Stimulated activated CD4-positive, alpha-beta T cell treated with anti-CD3 and anti-CD28 coated beads, Interleukin-15, amount 100 ng/mL, for 24 hours (primary cell): Measurements from ENCODE around the gene CAND2.

Source experiments
- DNase-seq: peaks from one replicate; pipeline ENCODE4 v3.0.0-alpha.2; 2020

Gene CAND2

GRCh38 chr3:12796171-12797123 lies at the start of gene CAND2:
TSS of gene CAND2 (plus strand) at chr3:12796680. CDS start at chr3:12796721, 41 bp downstream.
- peak; percentile 60 for DNase-seq

DNA sequence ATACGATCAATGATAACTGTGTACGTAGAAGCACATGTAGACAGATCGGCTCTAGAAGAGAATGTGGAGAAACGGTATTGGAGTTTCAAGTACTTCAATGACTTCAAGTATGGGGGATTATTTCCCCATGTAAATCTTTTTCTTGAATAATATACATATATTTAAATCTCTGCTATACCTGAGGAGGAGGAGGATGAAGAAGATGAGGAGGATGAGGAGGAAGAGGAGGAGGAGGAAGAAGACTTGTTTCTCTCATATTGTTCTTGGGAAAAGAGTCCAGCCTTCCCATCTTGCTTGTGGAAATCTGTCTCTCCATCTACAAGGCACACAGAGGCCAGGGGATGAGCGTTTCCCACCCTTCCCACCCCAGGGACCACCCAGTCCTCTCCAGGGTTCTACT lies 48.0 kb upstream of the CAND2 start:
- DNase-seq = no peak

GRCh38 chr3:12750223-12750622 lies 46.3 kb upstream of the CAND2 start:
- no peak for DNase-seq

GRCh38 chr3:12750658-12751071 lies 45.8 kb upstream of the CAND2 start:
- peak; percentile 59 for DNase-seq

DNA sequence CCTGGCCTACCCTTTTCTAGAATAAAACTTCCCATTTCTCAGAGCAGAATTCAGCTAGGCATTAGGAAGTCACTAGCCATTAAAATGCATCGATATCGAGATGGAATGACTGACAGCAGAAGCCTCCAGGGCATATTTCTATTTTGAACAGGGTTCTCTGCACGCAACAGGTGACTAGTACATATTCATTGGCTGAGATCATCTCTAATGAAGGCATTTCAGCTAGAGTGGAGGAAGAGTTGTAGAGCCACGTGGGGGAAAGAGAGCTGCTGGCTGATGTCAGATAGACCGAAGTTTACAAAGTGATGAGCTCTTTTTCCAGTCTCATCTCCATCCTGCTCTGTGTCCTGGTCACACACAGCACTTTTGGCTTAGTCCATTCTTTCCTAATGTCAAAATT lies 44.9 kb upstream of the CAND2 start:
- no peak for DNase-seq

DNA sequence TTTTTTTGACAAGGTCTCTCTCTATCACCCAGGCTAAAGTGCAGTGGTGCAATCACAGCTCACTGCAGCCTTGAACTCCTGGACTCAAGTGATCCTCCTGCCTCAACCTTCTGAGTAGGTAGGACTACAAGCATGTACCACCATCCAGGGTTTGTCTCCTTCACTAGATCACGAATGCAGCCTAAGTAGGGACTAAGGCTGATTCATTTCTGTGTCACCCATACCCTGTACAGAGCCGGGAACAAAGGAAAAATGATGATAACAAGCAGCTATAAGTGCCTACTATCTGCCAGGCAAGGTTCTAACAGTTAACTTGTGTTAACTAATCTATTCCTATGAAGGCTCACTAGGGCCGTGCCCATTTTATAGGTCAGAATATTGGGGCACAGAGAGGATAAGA lies 44.4 kb upstream of the CAND2 start:
- no peak for DNase-seq

DNA sequence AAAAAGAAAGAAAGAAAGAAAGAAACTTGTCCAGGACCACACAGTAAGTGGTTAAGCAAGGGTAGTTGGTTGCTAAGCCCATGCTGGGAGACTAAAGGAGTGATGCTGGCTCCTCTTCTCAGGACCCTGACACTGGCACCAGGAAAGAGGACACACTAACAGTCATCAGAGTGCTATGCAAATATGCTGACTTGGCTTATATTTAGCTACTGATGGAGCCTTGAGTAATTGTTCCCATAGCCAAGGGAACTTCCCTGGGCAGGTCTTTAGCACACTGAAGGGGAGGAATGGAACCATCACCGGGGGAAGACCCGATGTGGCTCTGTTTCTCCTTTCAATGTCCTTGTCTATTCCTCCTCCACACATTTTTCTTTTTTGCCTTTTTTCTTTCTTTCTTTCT lies 43.7 kb upstream of the CAND2 start:
- peak; percentile 6 for DNase-seq

- no peak for DNase-seq
Observed at GRCh38 chr3:12753275-12754028, 43.0 kb upstream of the CAND2 start.

- no peak for DNase-seq
Observed at GRCh38 chr3:12754313-12754712, 42.2 kb upstream of the CAND2 start.

- DNase-seq = no peak
Observed at GRCh38 chr3:12755754-12756153, 40.7 kb upstream of the CAND2 start.

DNA sequence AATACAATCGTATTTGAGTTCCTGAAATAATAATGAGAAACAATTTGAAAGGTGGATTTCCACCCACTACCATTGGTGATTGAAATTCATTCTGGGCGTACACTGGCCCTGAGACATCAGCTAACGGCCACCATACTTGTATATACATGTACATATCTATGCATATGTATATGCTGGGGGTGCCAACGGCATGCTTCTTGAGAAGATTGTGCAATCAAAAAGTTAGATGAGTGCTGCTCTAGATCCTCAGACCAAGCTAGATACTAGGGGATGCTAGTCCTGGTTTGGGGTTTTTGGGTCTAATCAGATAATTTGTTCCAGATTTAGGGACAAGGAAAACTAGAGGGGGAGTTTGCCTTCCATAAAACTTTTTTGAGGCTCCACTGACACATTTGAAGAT lies 40.3 kb upstream of the CAND2 start:
- no peak for DNase-seq

GRCh38 chr3:12756635-12757034 lies 39.8 kb upstream of the CAND2 start:
- no peak for DNase-seq

- DNase-seq = no peak
Observed at GRCh38 chr3:12758025-12758781, 38.3 kb upstream of the CAND2 start.

GRCh38 chr3:12759097-12759679 lies 37.3 kb upstream of the CAND2 start, which contains the start of gene TMEM40:
TSS of gene TMEM40 (minus strand) at chr3:12759259. CDS start at chr3:12749832, 9,427 bp downstream.
- no peak for DNase-seq

GRCh38 chr3:12759693-12760565 lies 36.6 kb upstream of the CAND2 start:
- DNase-seq = no peak

DNA sequence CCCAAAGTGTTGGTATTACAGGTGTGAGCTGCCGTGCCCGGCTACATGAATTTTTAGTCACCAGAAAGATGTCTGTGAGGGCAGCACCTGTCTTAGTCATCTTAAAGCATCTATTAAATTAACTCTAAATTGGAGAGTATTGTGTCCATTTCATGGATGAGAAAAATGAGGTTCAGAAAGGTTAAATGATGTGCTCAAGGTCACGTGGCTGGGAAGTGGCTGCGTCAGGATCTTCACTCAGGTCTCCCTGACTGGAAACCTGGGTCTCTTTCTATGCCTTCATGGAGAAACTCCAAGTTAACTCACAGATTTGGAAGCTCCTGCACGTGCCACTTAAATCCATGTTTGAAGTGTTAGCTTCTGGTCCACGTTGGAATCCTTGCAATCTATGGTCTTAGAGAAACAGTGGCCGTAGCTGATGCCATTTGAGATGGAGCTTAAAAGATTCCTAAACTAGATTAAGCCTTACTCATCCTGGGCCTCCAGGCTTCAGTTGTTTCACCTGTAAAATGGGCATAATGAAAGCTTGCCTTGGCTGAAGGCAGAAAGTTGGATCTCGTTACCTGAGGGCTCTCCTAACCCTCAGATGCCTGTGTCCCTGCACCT lies 32.2 kb upstream of the CAND2 start:
- DNase-seq = no peak

DNA sequence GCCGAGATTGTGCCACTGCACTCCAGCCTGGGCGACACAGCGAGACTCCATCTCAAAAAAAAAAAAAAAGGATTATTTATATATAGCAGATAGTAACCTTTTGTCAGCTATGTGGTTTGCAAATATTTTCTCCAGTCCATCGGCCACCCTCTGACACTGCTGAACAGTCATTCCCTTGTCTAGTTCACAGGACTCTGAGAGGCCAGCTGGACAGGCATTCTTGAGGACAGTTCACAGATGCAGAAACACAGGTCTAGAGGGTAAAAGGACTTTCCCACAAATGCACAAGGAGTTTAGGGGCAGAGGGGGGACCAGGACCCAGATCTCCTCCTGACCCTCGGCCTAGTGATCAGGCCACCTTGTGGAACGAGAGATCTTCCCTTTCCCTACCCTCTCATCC lies 29.9 kb upstream of the CAND2 start:
- no peak for DNase-seq

GRCh38 chr3:12768579-12769527 lies 27.6 kb upstream of the CAND2 start:
- no peak for DNase-seq

DNA sequence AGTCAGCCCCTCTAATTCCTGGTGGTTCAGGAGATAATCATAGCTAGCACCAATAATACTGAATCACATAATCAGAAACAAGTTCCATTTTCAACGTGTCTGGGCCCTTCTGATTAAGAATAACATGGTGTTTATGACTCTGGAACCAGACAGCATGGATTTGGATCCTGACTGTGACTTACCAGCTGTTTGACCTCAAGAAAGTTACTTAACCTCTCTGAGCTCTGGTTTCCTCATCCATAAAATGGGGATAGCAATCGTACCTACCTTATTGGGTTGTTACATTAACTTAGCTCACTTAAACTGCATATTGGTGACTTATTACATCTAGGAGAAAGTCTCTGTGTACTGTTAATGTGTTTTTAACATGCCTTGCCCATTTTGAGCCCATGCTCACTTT lies 26.7 kb upstream of the CAND2 start:
- DNase-seq = no peak

DNA sequence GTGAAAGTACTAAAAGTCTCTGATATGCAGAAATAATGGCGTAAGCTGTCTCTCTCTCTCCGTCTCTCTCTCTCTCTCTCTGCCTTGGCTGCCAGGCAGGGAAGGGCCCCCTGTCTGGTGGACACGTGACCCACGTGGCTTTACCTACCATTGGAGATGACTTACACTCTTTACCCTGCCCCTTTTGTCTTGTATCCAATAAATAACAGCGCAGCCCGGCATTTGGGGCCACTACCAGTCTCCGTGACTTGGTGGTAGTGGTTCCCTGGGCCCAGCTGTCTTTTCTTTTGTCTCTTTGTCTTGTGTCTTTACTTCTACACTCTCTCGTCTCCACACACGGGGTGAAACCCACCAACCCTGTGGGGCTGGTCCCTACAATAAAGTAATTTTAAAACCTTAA lies 25.2 kb upstream of the CAND2 start:
- no peak for DNase-seq
